ENCODE measurements around the gene FHIP1A.
A peak's percentile ranks its signal among the peaks of the same experiment; 100 is the strongest.

FHIP1A gene

GRCh38 chr4:151362404-151363164 lies 46.4 kb upstream of the FHIP1A start (continued):
- TF ChIP-seq KLF17 (tag by site-specific recombination; IDR thresholded peaks at IDR 0.05) = no peak
- TF ChIP-seq, protein P1, sequence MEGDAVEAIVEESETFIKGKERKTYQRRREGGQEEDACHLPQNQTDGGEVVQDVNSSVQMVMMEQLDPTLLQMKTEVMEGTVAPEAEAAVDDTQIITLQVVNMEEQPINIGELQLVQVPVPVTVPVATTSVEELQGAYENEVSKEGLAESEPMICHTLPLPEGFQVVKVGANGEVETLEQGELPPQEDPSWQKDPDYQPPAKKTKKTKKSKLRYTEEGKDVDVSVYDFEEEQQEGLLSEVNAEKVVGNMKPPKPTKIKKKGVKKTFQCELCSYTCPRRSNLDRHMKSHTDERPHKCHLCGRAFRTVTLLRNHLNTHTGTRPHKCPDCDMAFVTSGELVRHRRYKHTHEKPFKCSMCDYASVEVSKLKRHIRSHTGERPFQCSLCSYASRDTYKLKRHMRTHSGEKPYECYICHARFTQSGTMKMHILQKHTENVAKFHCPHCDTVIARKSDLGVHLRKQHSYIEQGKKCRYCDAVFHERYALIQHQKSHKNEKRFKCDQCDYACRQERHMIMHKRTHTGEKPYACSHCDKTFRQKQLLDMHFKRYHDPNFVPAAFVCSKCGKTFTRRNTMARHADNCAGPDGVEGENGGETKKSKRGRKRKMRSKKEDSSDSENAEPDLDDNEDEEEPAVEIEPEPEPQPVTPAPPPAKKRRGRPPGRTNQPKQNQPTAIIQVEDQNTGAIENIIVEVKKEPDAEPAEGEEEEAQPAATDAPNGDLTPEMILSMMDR (tag by site-specific recombination; IDR thresholded peaks at IDR 0.05) = peak; percentile 55; the same call in 1 of the 2 replicates
- no peak for TF ChIP-seq HOXC10 (CRISPR knock-in tag; IDR thresholded peaks at IDR 0.05)
- no peak for TF ChIP-seq ZNF549 (tag by site-specific recombination; IDR thresholded peaks at IDR 0.05)
- peak; percentile 67 for TF ChIP-seq ZNF366 (tag by site-specific recombination; conservative IDR thresholded peaks at IDR 0.05)

DNA sequence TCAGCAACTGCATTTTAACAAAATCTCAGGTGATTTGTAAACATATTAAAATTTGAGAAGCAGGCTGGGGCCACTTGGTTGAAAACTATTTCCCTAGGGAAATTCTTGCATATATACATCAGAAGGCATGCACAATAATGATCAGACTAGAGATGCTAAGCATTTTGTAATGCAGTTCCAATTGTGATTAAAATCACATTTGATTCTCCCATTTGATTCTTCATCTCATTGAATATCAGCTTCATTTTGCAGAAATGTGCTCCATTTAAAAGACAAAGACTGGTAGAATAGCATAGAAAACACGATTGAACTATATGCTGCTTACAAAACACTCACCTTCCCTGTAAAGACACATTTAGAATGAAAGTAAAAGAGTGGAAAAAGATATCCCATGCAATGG lies 32.4 kb upstream of the FHIP1A start:
- H3K36me3 ChIP-seq (ENCODE audit: control insufficient read depth in 2 of 2, insufficient read depth in 1 of 2, low read length in 2 of 2) = no peaks in the 10 kb centered on the region
- H3K9me3 ChIP-seq (ENCODE audit: control insufficient read depth, insufficient read depth, low read depth, low read length) = no peaks in the 10 kb centered on the region
- ChIA-PET CTCF (no interaction called here), POLR2A (no interaction called here)
- no peaks in the 10 kb centered on the region for H3K4me1 ChIP-seq (ENCODE audit: control insufficient read depth, insufficient read depth, low read length)
- H3K27ac ChIP-seq (ENCODE audit: extremely low read depth, low read depth, low read length) = no peak overlapping the region
- no peak overlapping the region for H3K4me3 ChIP-seq (ENCODE audit: low read depth, low read length)
- TF ChIP-seq KLF8 (tag by site-specific recombination; IDR thresholded peaks at IDR 0.05) (no peak), ZNF510 (tag by site-specific recombination; IDR thresholded peaks at IDR 0.05; ENCODE audit: insufficient replicate concordance) (no peak), ZNF514 (tag by site-specific recombination; IDR thresholded peaks at IDR 0.05) (no peak), ZNF639 (tag by site-specific recombination; IDR thresholded peaks at IDR 0.05) (no peak), ZBTB48 (tag by site-specific recombination; IDR thresholded peaks at IDR 0.05) (no peak), PRDM6 (tag by site-specific recombination; IDR thresholded peaks at IDR 0.05) (no peak)

DNA sequence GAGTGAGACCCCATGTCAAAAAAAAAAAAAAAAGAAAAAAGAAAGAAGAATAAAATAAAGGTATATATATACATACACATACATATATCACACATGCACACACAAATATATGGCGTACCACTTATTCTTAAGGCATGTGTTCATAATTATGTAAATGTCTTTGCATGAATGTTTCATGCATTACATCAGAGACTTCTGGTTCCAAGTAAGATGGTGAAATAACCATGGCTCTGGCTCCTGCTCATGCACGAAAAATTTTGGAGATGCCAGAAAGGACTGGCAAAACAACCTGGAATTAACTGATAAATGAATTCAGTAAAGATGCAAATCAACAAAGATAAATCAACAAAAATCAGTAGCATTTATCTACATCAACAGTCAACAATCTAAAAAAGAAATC lies 19.7 kb upstream of the FHIP1A start:
- H3K9me3 ChIP-seq (ENCODE audit: control insufficient read depth, insufficient read depth, low read depth, low read length) = no peaks in the 10 kb centered on the region
- ChIA-PET POLR2A (no interaction called here), CTCF (no interaction called here)
- no peaks in the 10 kb centered on the region for H3K4me1 ChIP-seq (ENCODE audit: control insufficient read depth, insufficient read depth, low read length)
- H3K36me3 ChIP-seq (ENCODE audit: control insufficient read depth in 2 of 2, insufficient read depth in 1 of 2, low read length in 2 of 2) = no peaks in the 10 kb centered on the region
- no peak overlapping the region for H3K4me3 ChIP-seq (ENCODE audit: low read depth, low read length)
- H3K27ac ChIP-seq (ENCODE audit: extremely low read depth, low read depth, low read length) = no peak overlapping the region
- TF ChIP-seq PRDM2 (tag by site-specific recombination; IDR thresholded peaks at IDR 0.05; ENCODE audit: borderline replicate concordance) (no peak), ZNF157 (tag by site-specific recombination; IDR thresholded peaks at IDR 0.05) (no peak), ZNF155 (tag by site-specific recombination; IDR thresholded peaks at IDR 0.05) (no peak), ZFP3 (tag by site-specific recombination; IDR thresholded peaks at IDR 0.05; ENCODE audit: low read depth) (no peak), ZNF792 (tag by site-specific recombination; IDR thresholded peaks at IDR 0.05) (no peak), ZNF530 (tag by site-specific recombination; IDR thresholded peaks at IDR 0.05; ENCODE audit: low read depth) (no peak), ZNF302 (tag by site-specific recombination; IDR thresholded peaks at IDR 0.05; ENCODE audit: low read depth) (no peak)
- TF ChIP-seq, protein P2, sequence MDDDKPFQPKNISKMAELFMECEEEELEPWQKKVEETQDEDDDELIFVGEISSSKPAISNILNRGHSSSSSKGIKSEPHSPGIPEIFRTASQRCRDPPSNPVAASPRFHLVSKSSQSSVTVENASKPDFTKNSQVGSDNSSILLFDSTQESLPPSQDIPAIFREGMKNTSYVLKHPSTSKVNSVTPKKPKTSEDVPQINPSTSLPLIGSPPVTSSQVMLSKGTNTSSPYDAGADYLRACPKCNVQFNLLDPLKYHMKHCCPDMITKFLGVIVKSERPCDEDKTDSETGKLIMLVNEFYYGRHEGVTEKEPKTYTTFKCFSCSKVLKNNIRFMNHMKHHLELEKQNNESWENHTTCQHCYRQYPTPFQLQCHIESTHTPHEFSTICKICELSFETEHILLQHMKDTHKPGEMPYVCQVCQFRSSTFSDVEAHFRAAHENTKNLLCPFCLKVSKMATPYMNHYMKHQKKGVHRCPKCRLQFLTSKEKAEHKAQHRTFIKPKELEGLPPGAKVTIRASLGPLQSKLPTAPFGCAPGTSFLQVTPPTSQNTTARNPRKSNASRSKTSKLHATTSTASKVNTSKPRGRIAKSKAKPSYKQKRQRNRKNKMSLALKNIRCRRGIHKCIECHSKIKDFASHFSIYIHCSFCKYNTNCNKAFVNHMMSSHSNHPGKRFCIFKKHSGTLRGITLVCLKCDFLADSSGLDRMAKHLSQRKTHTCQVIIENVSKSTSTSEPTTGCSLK (tag by site-specific recombination; IDR thresholded peaks at IDR 0.05) = no peak
